GM19351 (cell line): ENCODE measurements around the gene KLC1.
"Not testable (repeated sequence)": the region's sequence is repeated elsewhere in the genome, so short reads cannot be mapped to it uniquely, and the experiment has no call there.

Source experiments
- ATAC-seq: cut with Tn5 transposase; IDR thresholded peaks from one replicate; pipeline ENCODE4 v1.9.1; 2021; ENCODE audit warnings: mild to moderate bottlenecking, moderate library complexity; ENCODE audit not compliant: unreplicated experiment

Gene KLC1

GRCh38 chr14:103625356-103626095 is 3.5 kb upstream of the KLC1 start:
- ATAC-seq: no peak

GRCh38 chr14:103626146-103626850 is 2.7 kb upstream of the KLC1 start:
- no peak for ATAC-seq

DNA sequence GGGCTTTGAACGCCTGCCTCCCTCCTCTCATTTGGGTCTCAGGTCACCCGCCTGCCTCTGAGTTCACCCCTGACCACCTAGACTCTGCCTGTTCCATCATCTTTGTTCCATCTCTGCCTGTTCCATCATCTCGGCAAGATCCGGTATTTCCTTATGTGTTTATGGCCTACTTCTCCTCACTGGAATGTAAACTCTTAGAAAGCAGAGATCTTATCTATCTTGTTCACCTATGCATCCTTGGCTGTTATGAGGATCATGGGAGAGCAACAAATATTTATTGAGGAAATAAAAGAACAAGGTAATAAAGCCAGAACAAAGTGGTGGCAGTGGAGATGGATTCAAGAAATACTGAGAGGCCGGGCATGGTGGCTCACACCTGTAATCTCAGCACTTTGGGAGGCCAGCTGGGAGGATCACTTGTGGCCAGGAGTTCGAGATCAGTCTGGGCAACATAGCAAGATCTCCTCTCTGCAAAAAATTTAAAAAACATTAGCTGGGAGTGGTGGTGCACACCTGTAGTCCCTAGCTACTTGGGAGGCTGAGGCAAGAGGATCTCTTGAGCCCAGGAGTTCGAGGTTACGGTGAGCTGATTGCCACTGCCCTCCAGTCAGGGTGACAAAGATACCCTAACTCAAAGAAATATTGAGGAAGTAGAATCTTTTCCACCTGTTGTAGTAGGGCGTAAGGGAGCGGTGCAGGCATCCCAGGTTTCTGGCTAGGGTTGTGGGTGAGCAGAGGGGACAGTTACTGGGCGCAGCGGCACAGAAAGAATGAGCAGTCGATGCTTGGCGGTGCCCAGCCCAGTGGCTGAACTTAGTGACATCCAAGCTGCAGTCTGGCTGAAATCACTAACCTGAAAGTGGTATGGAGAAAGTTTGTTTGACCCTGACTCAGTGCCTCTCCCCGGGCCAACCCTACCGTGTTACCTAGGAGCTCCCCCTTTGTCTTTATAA is 1.7 kb upstream of the KLC1 start:
- no peak for ATAC-seq

DNA sequence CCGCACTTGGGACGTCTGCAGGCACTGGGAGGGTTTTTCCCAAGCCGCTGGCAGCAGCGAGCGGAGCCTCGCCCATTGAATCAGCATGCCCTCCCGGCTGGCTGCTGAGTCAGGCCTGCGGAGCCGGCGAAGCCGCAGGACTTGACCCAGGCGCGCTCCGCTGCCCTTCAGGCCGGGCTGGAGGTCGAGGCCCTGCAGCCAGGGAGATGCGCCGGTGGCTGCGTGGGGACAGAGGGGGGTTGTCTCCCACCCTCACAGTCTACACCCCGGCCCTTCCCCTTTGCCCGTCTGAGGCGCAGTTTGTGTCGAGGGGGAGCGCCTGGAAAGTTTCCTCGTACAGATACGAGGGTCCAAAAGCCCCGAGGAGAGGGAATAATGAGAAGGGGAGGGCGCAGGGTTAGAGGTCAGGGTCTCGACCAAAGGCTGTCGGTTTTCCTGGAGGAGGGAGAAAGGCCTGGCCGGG is 759 bp upstream of the KLC1 start:
- no peak for ATAC-seq

GRCh38 chr14:103629503-103630121 is 601 bp downstream of the KLC1 start:
- ATAC-seq: peak; percentile 37

GRCh38 chr14:103630364-103631108 is 1.5 kb downstream of the KLC1 start:
- no peak for ATAC-seq

DNA sequence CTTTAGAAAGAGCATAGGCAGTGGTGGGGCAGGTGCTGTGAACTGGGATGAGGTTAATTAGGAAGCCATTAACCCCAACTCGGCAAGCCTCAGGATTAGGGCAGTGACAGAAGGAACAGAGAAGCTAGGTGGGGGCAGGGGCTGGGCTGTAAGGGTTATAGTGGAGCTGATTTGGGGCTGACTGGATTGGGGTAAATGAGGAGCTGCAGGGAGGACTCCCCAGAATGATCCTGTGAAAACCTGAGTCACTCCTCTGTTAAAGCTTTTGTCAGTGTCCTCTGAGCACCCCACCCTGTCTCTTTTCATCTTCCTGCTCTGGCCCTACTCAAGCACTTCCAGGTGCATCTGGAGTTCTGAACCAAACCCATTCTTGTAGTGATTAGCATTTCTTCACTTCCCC is 4.4 kb downstream of the KLC1 start:
- no peak for ATAC-seq

DNA sequence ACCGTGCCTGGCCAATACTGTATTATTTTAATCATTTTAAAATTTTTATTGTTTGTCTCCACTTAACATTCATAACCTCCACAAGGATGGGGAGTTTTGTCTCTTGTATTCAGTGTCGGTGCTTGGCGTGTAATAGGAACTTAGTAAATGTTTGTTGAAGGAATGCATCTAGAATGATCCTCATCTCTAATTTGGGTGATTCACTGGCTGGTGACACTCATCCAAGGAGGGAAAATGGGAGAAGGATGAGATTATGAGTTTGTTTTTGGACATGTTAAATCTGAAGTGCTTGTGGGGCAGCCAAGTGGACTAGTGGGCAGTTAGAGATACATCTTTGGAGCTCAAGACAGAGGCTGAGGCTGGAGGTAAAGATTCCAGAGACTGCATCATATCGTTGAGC is 5.1 kb downstream of the KLC1 start:
- ATAC-seq: no peak

GRCh38 chr14:103638594-103638993 is 9.6 kb downstream of the KLC1 start:
- ATAC-seq: no peak

GRCh38 chr14:103641161-103641560 is 12.2 kb downstream of the KLC1 start:
- no peak for ATAC-seq

DNA sequence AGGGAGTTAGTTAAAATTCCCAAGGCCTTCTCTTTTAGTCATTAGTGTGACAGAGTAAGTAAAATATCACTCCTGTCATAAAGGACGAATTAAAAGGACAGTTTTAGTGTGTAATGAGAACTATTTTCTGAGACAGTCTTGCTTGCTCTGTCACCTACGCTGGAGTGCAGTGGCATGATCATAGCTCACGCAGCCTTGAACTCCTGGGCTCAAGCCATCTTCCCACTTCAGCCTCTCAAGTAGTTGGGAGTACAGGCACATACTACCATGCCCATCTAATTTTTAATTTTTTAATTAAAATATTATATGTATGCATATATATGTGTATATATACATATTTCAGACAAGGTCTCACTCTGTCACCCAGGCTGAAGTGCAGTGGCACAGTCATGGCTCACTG is 17.2 kb downstream of the KLC1 start:
- ATAC-seq: no peak

GRCh38 chr14:103649001-103649400 is 20.0 kb downstream of the KLC1 start:
- ATAC-seq: no peak

- no peak for ATAC-seq
These were observed 21.2 kb downstream of the KLC1 start for GRCh38 chr14:103650213-103650612.

DNA sequence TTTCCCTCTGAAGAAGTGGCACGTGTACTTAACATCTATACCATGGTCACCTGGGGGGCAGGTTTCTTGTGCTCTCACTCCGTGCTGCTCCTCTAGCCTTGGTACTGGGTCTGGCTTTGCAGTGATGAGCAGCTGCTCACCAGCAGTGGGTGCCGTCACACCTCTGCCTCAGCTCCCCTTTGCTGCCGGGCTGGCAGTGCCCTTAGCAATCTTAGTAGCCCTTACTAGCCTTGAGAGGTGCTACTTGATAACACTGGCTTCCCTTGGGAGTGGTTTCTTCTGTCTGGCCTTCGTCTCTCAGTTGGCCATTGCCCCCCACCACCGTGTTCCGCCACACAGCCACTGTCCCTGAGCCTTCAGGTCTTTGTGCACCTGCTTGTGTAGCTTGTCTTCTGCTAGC is 22.6 kb downstream of the KLC1 start:
- ATAC-seq: no peak

DNA sequence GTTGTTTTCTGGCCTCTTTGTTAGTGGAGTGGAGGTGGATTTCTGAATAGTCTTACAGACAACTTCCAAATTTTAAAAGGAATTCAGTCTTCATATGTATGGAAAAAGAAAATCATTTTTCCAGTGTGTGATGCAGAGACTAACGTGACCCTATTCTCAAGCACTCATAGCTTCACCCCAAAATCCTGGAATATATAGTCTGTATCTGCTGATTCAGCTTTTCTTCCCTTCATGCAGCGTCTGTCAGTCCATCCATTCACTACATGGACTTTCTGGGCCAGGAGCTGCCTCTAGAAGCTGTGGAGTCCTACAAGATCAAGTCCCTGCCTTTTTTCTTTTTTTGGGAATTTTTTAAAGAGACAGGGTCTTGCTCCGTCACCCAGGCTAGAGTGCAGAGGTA is 23.8 kb downstream of the KLC1 start:
- ATAC-seq: no peak

DNA sequence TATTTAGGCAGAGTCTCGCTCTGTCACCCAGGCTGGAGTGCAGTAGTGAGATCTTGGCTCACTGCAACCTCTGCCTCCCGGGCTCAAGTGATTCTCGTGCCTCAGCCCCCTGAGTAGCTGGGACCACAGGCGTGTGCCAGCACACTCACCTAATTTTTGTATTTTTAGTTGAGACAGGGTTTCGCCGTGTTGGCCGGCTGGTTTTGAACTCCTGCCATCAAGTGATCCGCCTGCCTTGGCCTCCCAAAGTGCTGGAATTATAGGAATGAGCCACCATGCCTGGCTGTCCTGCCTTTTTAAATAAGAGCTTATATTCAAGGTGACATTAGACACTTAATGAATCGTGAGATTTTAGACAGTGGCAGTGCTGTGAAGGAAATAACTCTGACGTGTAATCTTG is 24.3 kb downstream of the KLC1 start:
- not testable (repeated sequence) for ATAC-seq

GRCh38 chr14:103653805-103654204 is 24.8 kb downstream of the KLC1 start:
- no peak for ATAC-seq

- no peak for ATAC-seq
These were observed 25.6 kb downstream of the KLC1 start for GRCh38 chr14:103654619-103655018.

DNA sequence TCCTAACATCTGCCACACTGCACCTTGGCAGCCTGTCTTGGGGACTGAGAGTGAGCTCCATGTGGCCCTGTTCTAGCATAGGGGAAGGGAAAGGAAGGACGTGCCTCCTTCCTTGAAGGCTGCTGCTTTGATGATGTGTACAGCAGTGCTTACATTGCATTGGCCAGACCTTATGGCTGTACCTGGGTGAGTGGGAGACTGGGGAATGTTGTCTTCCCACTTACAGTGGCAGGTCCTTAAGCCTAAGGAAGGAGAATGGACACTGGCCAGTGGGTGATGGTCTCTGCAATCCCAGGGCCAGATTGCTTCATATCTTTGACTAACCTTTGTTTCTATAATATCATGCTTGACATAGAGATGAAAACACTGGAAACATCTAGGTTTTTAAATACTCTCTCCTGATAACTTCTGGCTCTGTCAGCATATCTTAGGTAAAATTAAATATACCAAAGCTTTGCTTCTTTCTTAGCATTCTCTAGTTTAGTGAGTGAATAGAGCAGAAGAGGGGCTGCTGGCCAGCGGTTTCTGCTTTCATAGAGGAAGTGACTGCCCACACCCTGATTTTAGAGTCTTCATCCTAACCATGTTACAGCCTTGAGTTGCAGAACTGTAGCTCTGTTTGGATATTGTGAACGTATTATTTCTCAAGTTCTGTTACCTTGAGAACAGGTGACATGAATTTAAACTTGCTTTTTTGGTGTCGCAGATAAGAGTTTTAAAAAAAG is 27.2 kb downstream of the KLC1 start:
- ATAC-seq: no peak

DNA sequence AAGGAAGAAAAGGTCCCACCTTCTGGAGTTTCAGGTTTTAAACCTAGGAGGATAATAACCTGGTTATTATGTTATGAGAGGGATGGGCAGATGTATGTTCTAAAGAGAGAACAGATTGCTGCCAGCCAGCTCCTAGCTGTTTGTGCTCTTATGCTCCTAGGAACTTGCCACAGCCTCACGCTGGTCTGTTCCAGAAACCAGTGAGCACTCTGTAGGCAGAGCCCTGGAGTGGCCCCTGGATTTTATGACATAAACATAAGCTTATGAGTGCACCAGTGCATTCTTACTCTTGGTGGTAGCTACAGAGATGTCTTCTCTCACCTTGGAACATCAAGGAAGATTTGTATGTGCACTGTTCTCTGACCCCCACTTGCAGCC is 27.7 kb downstream of the KLC1 start:
- ATAC-seq: no peak
